Measurements from ENCODE around the gene TRAPPC12. TPM values are rescaled to one million over a fixed set of nuclear protein-coding genes. Genes with fewer than 3 reads are reported as not detected.

Gene TRAPPC12
- total RNA-seq, 1 donor from 2014 or later, result 78.9 TPM

Other genes with a start within 250 kb of the TRAPPC12 start
- 16.3 TPM for gene EIPR1, start 1.9 kb upstream of the TRAPPC12 start, total RNA-seq
- 63.6 TPM for gene ADI1, start 139.8 kb downstream of the TRAPPC12 start, total RNA-seq
- gene RNASEH1, start 178.6 kb downstream of the TRAPPC12 start, total RNA-seq, result 27.1 TPM
- gene RPS7, start 195.6 kb downstream of the TRAPPC12 start, total RNA-seq, result 1,225 TPM
- 5.5 TPM for gene COLEC11, start 215.4 kb downstream of the TRAPPC12 start, total RNA-seq